ENCODE data around the gene TSSK1B.
"Not testable (repeated sequence)": the region's sequence is repeated elsewhere in the genome, so short reads cannot be mapped to it uniquely, and the experiment has no call there.

Gene TSSK1B

GRCh38 chr5:113434889-113435288 lies at the start of gene TSSK1B:
TSS of gene TSSK1B (minus strand) at chr5:113434989. CDS start at chr5:113434839, 150 bp downstream.
- DNase-seq = no peak

DNA sequence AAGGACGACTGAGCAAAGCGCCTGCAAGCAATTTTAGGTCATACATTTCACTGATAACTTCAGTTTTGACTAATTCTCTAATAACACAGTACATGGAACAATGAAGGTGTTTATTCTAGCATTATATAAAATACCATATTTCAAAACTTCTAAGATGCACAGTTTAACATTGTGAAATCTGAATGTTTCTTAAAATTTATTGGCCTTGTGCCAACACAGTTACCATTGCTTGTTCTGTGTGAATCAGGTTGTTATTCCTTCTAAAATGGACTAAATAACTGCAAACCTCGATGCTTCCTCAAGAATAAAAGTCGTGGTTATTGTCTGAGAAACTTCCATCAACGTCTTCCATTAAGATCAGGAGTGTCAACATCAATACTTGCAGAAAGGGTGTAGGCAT lies 45.5 kb upstream of the TSSK1B start:
- DNase-seq = no peak

DNA sequence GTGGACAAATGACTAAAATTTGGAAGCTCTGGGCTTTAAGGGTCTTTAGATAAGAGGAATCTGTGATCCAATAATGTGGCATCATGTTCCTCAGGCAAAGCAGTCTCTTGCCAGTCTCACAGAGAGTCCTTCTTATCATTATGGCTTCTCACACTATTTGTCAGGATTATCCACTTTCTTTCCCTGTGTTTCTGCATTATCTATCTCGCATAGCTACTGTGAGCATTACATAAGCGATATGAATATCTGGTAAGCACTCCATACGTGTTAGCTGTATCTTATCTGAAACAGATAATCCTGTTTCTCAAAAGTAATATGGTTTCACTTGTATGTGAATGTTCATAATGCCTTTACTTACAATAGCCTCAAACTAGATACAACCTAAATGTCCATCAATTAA lies 43.9 kb upstream of the TSSK1B start:
- DNase-seq = no peak

DNA sequence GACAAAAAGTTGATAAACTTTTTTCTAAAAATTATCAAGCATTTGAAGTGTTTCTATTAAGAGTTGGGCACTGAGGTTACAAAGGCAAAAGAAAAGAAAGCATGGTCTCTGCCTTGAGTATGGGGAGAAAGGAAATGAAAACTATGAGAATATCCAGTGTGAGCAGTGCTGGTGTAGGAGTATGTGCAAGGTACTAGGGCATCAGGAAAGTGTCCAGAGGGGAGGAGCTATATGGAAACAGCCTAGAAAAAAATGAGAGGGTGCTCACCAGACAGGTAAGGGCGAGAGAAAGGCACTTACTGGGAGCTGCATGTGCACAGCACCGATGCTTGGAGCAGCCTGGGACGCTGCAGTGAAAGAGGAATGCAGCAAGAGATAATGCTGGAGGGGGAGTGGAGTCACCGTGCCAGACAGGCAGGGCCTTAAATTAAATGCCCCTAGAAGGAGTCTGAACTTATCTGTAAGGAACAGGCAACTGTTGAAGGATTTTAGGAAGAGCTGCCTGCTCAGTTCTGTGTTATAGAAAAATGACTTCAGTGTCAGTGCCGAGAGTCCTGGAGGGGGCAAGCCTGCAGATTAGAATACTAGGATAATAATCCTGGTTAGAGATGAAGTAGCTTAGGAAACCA lies 39.4 kb upstream of the TSSK1B start:
- DNase-seq = no peak

- DNase-seq = no peak
Observed at GRCh38 chr5:113463032-113463431, 28.2 kb upstream of the TSSK1B start.

DNA sequence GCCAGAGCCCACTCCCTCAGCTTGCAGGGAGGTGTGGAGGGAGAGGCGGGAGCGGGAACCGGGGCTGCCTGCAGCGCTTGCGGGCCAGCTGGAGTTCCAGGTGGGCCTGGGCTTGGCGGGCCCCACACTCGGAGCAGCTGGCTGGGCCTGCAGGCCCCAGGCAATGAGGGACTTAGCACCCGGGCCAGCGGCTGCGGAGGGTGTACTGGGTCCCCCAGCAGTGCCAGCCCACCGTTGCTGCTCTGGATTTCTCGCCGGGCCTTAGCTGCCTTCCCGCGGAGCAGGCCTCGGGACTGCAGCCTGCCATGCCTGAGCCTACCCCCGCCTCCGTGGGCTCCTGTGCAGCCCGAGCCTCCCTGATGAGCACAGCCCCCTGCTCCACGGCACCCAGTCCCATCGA lies 22.3 kb upstream of the TSSK1B start:
- DNase-seq = not testable (repeated sequence)

DNA sequence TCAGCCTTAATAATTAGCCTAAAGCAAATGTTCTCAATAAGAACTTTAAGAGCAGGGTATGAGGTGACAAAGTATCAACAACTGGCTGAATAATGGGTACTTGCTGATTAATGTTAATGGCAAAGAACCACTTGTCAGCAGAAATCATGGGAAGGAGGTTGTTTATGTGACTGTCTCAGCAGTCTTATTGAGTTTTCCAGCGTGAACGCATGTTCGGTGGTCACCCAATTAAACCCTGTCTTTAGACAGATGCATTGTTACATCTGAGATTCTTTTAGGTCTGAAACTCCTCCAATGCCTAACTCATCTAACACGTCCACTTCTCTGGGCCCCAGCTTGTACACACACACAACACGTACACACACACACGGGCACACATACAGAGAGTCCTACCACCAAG lies 18.2 kb upstream of the TSSK1B start:
- DNase-seq = no peak

GRCh38 chr5:113451797-113452196 lies 17.0 kb upstream of the TSSK1B start:
- no peak for DNase-seq

DNA sequence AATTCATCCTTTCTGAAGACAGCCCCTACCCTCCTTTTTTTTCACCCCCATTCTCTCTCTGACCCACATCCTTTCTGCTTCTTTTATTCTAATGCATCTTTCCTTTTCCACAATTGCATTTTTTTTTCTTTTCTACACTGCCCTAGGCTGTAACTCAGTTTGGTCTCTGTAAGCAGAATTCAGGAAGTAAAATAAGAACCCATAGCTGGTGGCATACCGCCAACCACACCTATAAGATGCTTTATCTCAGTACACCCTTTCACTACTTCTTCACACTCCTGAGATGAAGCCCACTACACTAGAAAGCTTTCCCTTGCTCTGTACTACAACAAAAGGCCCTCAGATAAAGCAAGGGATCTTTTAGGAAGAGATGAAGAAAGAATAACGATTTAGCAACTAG lies 16.1 kb upstream of the TSSK1B start:
- no peak for DNase-seq

GRCh38 chr5:113450462-113450861 lies 15.7 kb upstream of the TSSK1B start:
- DNase-seq = no peak

- DNase-seq = no peak
Observed at GRCh38 chr5:113448252-113448651, 13.5 kb upstream of the TSSK1B start.

GRCh38 chr5:113447498-113448050 lies 12.8 kb upstream of the TSSK1B start:
- DNase-seq = no peak

DNA sequence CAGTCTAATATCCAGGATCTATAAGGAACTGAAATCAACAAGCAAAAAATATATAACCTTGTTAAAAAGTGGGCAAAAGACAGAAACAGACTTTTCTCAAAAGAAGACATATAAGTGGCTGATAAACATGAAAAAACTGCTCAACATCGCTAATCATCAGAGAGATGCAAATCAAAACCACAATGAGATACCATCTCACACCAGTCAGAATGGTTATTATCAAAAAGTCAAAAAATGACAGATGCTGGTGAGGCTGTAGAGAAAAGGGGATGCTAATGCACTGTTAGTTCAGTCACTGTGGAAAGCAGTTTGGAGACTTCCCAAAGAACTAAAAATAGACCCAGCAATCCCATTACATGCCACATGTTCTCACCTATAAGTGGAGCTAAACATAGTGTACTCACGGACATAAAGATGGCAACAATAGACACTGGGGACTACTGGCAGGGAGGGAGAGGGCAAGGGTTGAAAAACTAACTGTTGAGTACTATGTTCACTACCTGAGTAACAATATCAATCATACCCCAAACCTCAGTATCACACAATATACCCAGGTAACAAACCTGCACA lies 11.7 kb upstream of the TSSK1B start:
- DNase-seq = no peak

- DNase-seq = no peak
Observed at GRCh38 chr5:113437111-113437510, 2.3 kb upstream of the TSSK1B start.

- no peak for DNase-seq
Observed at GRCh38 chr5:113435575-113435974, 786 bp upstream of the TSSK1B start.

DNA sequence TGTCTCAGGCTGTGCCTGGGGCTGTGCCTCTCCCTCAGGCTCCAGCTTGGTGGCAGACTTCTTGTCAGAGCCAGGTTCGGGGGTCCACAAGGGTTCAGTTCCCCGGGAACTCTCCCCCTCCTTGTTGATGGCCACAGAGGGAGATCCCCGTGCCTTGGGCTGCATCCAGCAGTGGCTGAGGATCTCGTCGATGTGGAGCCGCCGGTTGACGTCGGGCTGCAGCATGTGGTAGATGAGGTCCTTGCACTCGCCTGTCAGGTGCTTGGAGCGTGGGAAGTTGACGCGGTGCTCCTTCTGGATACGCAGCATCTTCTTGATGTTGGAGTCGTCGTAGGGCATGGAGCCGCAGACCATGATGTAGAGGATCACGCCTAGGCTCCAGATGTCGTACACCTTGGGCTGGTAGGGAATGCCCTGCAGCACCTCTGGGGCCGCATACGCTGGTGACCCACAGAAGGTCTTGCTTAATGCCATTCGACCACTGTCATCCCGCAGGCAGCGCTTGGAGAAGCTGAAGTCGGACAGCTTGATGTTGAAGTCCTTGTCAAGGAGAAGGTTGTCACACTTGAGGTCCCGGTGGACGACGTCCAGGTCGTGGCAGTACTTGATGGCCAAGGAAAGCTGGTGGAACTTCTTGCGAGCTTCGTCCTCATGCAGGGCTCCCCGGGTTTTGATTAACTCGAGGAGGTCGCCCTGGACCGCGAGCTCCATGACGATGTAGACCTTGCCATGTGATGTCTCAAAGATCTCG lies 752 bp downstream of the TSSK1B start:
- DNase-seq = no peak

DNA sequence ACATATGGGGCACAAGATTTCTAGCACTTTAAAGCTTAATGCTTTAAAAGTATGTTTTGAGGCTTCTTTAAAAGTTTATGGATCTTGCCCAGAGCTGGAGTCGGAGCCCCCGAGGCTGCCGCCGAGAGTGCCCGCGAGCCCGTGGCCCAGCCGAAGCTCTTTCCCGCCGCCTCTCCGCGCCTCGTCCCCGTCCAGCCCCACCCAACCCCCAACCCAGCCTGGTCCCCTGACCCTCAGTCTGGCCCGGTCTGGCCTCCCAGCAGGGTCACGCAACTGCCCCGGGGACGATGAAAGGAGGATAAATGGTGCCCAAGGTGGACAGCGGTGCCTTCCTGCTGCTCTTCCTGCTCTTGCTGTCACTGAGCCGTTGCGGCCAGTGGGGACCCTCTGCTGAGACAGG lies 1.7 kb downstream of the TSSK1B start:
- DNase-seq = no peak

DNA sequence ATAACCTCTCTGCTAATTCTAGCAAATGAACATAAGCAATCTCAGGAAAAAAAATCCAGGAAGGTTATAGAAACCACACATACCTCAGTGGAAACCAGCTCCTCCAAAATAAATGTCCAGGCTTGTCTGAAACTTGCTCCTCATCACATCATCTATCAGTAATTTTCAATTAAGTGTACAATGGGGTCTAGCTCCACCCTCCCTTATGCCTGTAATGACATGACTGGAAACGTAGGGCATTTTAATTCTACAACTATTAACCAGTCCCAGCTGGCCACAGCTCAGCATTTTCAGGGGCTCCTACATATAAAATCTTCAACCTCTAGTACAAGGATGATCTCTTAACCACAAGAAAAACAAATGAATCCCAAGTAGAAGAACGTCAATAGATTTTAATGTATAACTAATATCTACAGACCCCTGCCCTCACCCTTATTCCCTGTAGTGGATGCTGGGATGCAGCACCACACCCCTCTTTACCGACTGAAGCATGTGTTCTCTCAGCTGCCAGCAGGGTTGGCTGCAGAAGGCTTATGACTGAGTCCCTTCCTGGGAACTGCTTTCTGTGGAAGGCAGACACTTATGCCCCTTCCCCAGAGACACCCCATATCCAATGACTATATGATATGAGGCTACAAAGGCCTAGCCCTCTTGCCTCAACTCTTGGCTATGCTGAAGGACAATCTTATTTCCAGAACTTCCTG lies 6.8 kb downstream of the TSSK1B start:
- DNase-seq = no peak

DNA sequence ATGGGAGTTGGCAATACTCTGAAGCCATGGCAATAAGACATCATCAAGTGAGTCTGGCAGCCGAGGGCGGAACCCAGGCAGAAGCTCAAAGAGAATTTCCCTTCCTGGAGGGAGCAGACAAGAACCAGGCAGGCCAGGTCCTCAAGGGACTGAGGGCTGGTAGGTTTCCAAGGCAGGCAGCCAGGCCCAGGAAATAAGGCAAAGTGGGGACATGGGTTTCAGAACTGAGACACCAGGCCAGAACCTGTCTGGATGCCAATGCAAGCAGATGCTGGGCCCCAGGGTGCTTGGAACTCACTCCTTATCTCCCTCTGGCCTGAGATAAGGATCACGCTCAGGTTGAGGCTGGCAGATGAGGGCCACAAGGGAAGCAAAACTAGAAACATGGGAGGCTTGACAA lies 8.9 kb downstream of the TSSK1B start:
- DNase-seq = no peak

DNA sequence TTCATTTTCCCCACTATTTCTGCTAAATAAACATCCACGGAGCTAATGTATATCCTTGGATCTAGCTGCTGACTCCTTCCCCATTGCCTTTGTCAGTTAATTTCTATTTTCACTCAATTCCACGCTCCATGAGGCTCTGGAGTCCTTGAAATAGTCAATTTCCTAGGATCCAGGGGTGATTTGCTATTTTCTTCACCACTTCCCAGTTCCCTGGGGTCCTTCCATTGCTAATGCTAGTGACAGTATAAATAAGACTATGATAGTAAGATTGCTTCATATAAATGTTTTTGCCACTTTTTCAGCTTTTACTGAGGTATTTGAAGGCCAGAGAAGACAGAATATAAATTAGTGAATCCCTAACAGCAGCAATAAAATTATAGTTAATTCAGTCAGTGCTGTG lies 13.1 kb downstream of the TSSK1B start:
- DNase-seq = no peak

DNA sequence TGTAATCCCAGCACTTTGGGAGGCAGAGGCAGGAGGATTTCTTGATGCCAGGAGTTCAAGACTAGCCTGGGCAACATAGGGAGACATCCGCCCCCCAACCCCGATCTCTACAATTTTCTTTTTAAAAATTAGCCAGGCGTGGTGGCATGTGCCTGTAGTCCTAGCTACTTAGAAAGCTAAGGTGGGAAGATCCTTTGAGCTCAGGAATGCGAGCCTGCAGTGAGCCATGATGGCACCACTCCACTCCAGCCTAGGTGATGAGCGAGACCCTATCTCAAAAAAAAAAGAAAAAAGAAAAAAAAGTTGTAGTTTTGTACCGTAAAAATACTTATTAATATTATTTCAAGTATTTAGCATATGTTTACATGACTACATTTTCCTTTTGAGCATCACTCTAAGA lies 29.3 kb downstream of the TSSK1B start:
- DNase-seq = no peak

- DNase-seq = no peak
Observed at GRCh38 chr5:113404269-113404668, 30.5 kb downstream of the TSSK1B start.

- DNase-seq = not testable (repeated sequence)
Observed at GRCh38 chr5:113397986-113398385, 36.8 kb downstream of the TSSK1B start.

Measured in hippocampal formation (tissue), 2 donors.